ENCODE results near the gene AUTS2. TPM values are rescaled to one million over a fixed set of nuclear protein-coding genes. Genes with fewer than 3 reads are reported as not detected.
"Not testable (repeated sequence)": the region's sequence is repeated elsewhere in the genome, so short reads cannot be mapped to it uniquely, and the experiment has no call there.

Gene AUTS2
- total RNA-seq, 1 experiment from 2014 or later = 13.9 TPM

DNA sequence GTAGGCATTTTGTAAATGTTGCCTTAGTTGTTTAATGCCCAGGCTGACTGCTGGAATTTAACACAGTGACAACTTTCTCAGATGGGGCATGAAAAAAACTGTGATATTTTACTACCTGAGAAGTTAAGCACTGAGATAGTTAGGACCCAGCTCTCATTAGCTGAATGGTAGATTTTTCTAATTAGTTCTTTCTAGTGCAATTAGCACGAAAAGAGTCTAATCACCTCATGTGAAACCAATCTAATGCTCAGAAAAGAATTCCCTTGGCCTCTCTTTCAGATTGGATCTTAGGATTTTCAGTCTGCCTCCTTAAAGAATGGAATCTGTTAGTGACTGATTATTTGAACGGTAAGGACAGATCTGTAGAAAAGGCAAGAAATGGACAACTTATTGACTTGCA is 743.2 kb downstream of the AUTS2 start:
- DNase-seq (ENCODE audit: low read depth) = no peak

GRCh38 chr7:70343519-70343918 is 745.2 kb downstream of the AUTS2 start:
- DNase-seq (ENCODE audit: low read depth) = no peak

DNA sequence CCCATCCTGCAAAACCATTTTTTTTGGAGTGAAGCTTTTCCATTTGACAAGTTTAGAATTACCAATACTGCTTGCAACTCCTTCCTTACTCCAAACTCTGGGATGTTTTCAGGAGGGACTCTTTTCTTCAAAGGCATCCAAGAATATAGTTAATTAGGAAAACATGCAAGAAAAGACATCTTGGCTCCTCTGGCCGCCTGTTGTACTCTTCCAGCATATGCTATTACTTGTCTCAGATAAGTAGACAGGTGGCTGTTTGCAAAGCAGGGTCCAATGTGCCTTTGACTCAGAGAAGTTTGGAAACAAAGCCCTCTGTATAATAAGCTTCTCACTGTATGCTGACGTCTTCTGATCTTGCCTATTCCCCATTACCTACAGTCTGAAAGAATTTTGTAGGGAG is 746.5 kb downstream of the AUTS2 start:
- DNase-seq (ENCODE audit: low read depth) = no peak

DNA sequence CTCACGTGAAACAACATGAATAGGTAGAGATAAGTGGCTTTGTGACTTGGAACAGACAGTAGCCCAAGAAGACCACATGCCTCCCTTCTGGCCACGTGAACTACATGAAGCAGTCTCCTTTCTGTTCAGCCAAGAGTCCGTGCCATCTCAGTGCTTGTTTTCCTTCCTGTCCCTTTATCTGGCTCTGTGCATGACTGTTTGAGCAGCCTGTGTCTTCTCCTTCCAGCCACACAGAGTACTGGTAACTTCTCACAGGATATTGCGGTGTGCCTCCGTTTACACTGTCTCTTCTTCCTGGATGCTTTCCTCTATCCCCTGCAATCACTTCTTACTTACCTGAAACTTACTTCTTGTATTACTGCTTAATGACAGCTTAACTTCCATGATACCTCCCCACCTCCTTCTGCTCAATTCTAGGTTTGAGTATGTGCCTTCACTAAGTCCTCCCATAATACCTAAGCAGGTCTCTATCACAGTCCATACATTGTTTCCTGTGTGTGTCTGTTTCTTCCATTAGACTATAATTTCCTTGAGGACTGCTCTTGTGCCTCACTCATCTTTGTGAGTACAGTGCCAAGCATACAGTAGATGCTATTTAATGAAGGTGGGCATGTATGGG is 748.7 kb downstream of the AUTS2 start:
- DNase-seq (ENCODE audit: low read depth) = no peak

DNA sequence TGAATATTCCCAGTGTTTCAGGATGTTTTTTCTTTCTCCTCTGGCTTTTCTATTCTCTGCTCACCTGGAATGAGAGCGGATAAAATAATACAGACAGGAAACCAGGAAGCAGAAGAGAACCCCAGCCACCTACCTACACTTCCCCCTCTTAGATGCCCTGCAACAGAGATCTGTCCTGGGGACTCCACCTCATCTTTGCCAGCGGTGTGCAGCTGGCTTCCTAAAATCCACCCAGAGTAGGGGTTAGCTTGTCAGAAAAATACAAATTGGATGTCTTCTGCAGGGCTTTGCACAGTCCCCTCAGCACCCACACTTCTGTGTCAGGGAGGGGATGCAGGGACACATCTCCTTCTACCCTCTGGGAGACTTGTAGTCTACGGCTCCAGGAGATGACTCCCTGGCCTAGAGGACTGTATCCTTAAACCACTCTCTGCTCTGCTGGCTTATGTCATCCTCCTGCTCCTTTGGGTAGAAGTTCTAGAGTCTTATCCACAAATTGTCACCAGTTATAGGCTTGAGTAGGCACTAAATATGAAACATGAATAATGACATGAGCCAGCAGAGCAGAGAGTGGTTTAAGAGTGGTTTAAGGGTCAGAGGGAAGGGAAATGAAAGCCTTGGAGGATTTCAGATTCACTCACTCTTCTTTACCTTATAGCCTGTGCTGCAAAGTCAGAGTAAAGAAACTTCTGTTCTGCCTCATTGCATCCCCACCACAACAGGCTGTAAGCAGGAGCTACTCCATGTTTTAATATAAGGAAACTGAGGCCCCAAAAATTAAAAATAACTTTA is 749.4 kb downstream of the AUTS2 start:
- DNase-seq (ENCODE audit: low read depth) = no peak

- DNase-seq (ENCODE audit: low read depth) = no peak
Measured at GRCh38 chr7:70349031-70349430, 750.8 kb downstream of the AUTS2 start.

DNA sequence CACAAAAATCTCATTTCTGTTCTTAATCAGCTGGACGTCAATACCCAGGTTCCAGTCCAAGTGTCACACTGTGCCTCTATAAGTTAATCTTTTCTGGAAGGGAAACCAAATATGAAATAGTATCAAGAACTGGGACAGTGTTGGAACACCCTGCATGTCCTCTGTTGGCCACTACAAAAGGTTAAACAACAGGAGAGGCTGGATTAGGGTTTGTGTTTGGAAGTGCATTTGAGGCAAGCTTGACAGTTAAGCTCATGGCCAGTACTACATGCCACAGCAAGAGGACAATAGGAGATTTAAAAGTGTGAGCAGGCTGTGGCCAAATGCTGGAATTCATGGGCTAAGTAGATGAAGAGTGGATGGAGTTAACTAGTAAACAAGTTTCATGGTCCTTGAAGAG is 751.5 kb downstream of the AUTS2 start:
- DNase-seq (ENCODE audit: low read depth) = no peak

DNA sequence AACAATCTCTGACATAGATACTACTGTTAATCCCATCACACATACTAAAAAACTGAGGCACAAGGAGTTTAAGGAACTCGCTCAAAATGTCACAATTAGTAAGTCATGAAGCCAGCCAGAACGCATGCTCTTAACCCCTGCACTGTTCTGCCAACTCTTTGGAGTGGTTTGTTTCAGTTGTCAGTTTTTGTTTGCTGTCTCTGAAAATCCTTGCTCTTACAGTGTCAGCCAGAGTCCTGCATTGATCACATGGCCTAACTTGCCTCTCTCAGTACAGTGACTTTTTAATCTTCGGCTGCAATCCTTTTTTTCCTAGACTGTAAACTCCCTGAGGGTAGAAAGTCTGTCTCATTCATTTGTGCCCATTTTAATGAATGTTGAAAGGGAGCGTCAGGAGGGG is 753.8 kb downstream of the AUTS2 start:
- DNase-seq (ENCODE audit: low read depth) = no peak

DNA sequence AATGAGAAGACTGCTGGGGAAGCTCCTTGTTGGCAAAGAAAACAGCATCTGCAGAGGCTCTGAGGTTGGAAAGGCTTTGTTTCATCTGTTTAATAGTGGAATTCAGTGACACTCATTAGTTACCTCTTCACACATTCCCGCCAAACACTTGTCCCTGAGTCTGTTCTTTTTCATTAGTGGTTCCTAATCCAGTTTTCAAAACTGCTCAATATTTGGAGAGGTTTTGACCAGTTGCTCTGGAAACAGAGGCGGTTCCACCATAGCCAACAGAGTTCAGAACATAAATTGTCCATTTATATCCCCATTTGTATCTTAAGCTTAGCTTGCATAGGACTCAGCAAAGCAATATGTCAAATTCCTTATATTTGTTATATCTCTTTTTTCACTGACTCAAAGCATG is 754.6 kb downstream of the AUTS2 start:
- DNase-seq (ENCODE audit: low read depth) = no peak

DNA sequence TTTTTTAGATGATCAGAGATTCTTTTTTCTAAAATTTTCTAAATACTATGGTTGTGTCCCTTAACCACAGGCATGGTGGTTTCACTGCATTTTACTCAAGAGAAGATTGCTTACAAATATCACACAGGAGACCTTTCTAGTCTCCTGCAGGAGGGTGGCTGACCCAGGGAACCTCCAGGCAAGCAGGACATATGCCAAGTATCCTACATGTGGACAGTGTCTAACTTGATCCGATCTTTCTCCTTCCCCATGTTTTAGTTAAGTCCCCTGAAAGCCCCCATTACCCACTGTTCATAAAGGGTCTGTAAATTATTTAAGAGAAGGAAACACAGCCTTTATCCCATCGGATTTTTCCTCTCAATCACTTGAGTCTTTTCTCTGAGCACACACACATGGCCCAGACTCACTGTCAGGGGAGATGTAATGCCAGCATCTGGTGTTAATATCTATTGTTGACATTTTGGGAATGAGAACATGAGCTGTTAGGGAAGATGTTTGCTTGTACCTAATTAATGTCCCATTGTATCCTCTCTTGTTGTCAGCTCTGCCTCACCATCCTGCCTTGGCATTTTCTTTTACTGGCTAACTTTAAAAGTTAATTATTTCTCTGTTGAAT is 755.2 kb downstream of the AUTS2 start:
- DNase-seq (ENCODE audit: low read depth) = no peak

- DNase-seq (ENCODE audit: low read depth) = no peak
Measured at GRCh38 chr7:70353946-70354335, 755.7 kb downstream of the AUTS2 start.

GRCh38 chr7:70354409-70355169 is 756.3 kb downstream of the AUTS2 start:
- DNase-seq (ENCODE audit: low read depth) = peak; percentile 30

GRCh38 chr7:70355198-70356020 is 757.1 kb downstream of the AUTS2 start:
- no peak for DNase-seq (ENCODE audit: low read depth)

DNA sequence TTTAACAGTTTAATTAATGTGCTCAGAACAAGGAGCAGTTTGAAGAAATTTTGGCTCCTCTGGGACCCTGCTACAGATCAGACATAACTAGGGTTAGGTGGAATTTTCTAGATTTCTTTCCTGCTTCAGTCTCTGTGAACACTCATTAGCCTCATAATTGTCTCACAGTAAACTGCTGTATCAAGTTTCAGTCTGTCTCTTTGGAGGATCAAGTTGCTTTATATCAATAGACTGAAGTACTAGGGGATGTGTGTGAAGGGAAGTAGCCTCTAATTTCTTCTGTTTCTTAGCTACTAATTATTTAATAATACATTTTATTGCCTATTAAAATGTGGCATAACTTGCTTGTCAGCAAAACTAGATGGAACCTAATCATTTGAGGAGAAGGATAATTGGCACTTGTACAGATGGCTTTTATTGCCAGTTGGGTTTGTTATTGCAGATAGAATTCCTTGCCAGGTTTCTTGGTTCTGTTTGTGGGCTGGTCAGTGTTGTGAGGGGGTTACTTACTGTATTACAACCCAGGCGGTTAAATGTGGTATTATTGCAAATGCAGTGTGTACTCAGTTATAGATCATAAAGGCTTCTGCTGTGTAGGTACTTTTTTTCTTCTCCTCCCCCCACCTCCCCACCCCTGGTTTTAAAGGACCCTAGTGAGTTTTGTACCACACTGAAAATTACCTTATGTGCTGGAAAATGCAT is 758.0 kb downstream of the AUTS2 start:
- peak; percentile 17 for DNase-seq (ENCODE audit: low read depth)

DNA sequence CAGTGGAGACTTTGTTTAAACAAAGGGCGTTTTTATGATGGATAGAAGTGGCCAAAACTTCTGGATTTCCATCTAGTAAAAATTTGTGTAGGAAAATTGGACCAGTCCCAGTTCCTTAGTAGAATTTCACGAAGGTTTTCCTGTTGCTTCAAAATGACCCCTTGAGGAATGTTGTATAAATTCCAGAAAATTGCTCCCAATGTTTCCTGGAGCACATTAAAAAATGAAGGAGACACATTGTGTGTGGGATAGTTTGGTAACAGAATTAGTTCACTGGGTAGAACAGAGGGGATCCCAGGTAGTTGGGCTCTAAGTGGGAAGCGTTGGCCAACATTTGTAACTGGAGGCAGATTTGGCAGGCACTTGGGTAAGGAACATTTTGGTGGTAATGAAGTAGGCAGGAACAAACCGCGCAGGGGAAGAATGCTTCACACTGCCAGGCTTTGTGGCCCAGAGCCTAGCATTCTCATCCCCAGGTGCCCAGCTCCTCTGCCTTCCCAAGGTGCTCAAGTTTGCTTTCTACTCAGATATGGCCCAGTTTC is 758.6 kb downstream of the AUTS2 start:
- DNase-seq (ENCODE audit: low read depth) = no peak

- DNase-seq (ENCODE audit: low read depth) = no peak
Measured at GRCh38 chr7:70360557-70360956, 762.3 kb downstream of the AUTS2 start.

GRCh38 chr7:70361821-70362220 is 763.5 kb downstream of the AUTS2 start:
- DNase-seq (ENCODE audit: low read depth) = no peak

DNA sequence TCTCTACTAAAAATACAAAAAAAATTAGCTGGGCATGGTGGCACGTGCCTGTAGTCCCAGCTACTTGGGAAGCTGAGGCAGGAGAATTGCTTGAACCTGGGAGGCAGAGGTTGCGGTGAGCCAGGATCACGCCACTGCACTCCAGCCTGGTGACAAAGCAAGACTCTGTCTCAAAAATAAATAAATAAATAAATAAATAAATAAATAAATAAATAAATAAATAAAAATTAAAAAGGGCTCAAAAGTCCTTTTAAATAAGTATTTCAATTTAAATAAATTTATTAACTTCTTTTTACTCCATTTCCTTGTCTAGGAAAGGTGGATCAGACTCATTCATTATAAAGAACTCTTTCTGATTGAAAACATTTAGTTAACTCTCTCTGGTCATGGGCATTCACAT is 766.1 kb downstream of the AUTS2 start:
- DNase-seq (ENCODE audit: low read depth) = not testable (repeated sequence)

- DNase-seq (ENCODE audit: low read depth) = no peak
Measured at GRCh38 chr7:70371652-70372051, 773.4 kb downstream of the AUTS2 start.

- no peak for DNase-seq (ENCODE audit: low read depth)
Measured at GRCh38 chr7:70372768-70373515, 774.7 kb downstream of the AUTS2 start.
